ENCODE results near the gene TOPBP1.
"Not testable (repeated sequence)": the region's sequence is repeated elsewhere in the genome, so short reads cannot be mapped to it uniquely, and the experiment has no call there.

Gene TOPBP1

GRCh38 chr3:133661454-133662277 lies at the start of gene TOPBP1:
Gene TOPBP1, minus strand, starts transcription at chr3:133661941. Its CDS starts 814 bp downstream, at chr3:133661127.
- DNase-seq (ENCODE audit: low read depth) = peak; percentile 49

- no peak for DNase-seq (ENCODE audit: low read depth)
Measured at GRCh38 chr3:133711013-133711412, 49.3 kb upstream of the TOPBP1 start.

- DNase-seq (ENCODE audit: low read depth) = no peak
Measured at GRCh38 chr3:133709139-133709750, 47.5 kb upstream of the TOPBP1 start.

- no peak for DNase-seq (ENCODE audit: low read depth)
Measured at GRCh38 chr3:133706033-133706432, 44.3 kb upstream of the TOPBP1 start.

- no peak for DNase-seq (ENCODE audit: low read depth)
Measured at GRCh38 chr3:133703915-133704314, 42.2 kb upstream of the TOPBP1 start.

- no peak for DNase-seq (ENCODE audit: low read depth)
Measured at GRCh38 chr3:133701435-133702358, 40.0 kb upstream of the TOPBP1 start.

- no peak for DNase-seq (ENCODE audit: low read depth)
Measured at GRCh38 chr3:133700351-133700750, 38.6 kb upstream of the TOPBP1 start.

GRCh38 chr3:133699903-133700302 lies 38.2 kb upstream of the TOPBP1 start:
- no peak for DNase-seq (ENCODE audit: low read depth)

- DNase-seq (ENCODE audit: low read depth) = no peak
Measured at GRCh38 chr3:133699467-133699866, 37.7 kb upstream of the TOPBP1 start.

- DNase-seq (ENCODE audit: low read depth) = no peak
Measured at GRCh38 chr3:133697960-133698359, 36.2 kb upstream of the TOPBP1 start.

GRCh38 chr3:133695560-133696171 lies 33.9 kb upstream of the TOPBP1 start:
- no peak for DNase-seq (ENCODE audit: low read depth)

GRCh38 chr3:133694288-133695268 lies 32.8 kb upstream of the TOPBP1 start:
- no peak for DNase-seq (ENCODE audit: low read depth)

GRCh38 chr3:133693821-133694220 lies 32.1 kb upstream of the TOPBP1 start:
- DNase-seq (ENCODE audit: low read depth) = no peak

GRCh38 chr3:133692759-133693158 lies 31.0 kb upstream of the TOPBP1 start:
- DNase-seq (ENCODE audit: low read depth) = no peak

- no peak for DNase-seq (ENCODE audit: low read depth)
Measured at GRCh38 chr3:133691273-133692107, 29.7 kb upstream of the TOPBP1 start.

- DNase-seq (ENCODE audit: low read depth) = not testable (repeated sequence)
Measured at GRCh38 chr3:133677993-133678392, 16.3 kb upstream of the TOPBP1 start.

GRCh38 chr3:133676336-133677118 lies 14.8 kb upstream of the TOPBP1 start:
- no peak for DNase-seq (ENCODE audit: low read depth)

- DNase-seq (ENCODE audit: low read depth) = no peak
Measured at GRCh38 chr3:133675631-133676335, 14.0 kb upstream of the TOPBP1 start.
